GM19328 (cell line): ENCODE data around the gene ZNF646.

Source experiments
- ATAC-seq: cut with Tn5 transposase; IDR thresholded peaks from one replicate; pipeline ENCODE4 v1.9.1; 2021; ENCODE audit warnings: mild to moderate bottlenecking, moderate library complexity; ENCODE audit not compliant: unreplicated experiment

The ZNF646 gene

DNA sequence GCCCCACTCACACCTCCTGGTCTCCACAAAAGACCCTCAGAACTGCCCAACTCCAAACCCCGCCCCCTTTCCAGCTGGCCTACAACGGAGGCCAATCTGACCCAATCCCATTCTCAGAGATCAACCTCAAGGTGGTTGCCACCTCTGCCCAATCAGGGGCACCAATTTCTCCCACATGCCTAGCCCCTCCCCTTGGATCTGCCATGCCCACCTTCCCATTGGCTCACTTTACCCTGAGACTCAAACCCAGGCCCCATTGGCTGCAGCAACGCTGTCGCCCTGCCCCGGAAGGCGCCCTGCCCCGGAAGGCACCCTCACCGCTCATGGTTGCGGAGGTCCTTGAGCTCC, 10.8 kb upstream of the ZNF646 start:
- no peak for ATAC-seq

DNA sequence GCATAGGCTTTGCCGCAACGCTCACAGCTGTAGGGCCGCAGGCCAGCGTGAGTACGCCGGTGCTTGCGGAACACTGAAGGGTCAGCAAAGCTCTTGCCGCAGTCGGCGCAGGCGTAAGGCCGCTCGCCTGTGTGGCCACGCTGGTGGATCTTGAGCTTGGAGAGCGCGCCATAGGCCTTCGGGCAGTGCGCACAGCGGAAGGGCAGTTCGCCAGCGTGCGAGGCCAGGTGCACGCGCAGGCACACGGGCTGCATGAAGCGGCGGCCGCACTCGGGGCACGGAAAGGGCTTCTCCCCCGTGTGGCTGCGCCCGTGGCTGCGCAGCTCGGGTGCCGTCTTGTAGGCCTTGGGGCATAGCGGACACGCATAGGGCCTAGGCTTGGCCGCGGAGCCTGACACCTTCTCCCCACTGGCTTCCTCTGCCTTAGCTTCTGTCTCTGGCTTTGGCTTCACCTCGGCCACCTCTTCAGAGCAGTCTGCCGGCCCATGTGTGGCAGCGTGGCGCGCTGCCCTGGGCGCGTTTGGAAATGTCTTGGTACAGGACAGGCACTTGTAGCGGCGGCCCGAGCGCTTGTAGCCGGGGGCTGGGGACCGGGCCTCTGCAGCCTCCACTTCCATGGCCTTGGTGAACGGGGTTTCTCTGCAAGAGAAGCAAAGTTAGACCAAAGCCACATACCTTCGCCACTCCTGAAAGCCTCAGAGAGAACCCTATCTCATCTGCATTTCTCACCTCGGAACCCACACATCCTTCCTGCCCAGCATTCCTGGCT, 10.2 kb upstream of the ZNF646 start:
- no peak for ATAC-seq

DNA sequence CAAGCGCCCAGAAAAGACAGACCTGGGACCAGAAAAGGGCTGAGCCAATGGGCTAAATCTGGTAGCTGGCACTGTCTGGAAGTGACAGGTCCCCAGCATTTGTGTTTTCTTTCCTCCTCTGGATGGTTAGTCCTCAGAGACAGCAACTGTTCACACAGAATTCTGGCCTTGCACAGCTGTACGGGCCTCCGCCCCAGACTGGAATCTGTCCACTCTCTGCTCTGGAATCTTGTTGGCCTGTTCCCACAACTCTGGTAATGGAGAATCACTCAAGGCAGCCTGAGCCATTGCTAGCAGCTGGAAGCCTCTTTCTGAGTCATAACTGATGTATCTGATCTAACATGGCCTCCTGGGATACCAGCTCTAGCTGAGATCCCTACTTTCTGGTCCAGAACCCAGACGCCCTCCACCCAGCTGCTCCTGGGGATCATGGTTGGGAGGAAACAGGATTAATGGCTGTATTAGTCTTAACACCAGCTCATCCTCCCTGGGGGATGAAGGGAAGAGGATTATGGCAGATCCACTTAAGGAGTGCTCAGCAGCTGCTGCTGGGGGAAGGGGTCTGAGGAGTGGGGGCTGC, 9.2 kb upstream of the ZNF646 start:
- ATAC-seq: no peak

DNA sequence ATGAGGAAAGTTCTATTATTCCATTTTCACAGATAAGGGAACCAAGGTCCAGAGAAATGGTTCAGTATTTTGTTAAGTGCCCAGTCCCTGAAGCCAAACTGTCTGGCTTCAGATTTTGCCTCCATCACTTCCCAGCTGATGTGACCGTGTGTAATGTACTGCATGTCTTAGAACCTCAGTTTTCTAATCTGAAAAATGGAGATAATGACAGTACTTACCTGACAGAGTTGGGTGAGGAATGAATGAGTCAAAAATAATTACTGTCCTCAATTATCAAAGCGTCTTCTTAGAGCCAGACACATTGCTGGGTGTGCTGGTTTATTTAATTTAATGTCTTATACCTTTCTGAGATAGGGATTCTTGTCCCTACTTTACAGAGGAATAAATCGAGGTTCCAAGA, 6.9 kb upstream of the ZNF646 start:
- no peak for ATAC-seq

DNA sequence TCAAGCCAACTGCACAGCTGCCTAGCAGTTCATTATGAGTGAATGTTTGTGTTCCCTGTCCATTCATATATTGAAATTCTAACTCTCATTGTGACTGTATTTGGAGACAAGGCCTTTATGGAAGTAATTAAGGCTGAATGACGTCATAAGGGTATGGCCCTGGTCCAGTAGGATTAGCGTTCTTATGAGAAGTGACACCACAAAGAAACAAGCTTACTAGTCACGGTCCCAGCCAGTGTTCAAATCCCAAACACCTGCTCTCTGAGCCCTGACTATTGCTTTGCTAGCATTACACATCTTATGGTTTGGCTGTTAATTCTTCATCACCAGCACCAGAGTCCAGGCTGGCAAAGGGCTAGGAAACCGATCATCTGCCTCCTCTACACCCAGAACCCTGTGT, 2.4 kb upstream of the ZNF646 start:
- ATAC-seq: no peak

DNA sequence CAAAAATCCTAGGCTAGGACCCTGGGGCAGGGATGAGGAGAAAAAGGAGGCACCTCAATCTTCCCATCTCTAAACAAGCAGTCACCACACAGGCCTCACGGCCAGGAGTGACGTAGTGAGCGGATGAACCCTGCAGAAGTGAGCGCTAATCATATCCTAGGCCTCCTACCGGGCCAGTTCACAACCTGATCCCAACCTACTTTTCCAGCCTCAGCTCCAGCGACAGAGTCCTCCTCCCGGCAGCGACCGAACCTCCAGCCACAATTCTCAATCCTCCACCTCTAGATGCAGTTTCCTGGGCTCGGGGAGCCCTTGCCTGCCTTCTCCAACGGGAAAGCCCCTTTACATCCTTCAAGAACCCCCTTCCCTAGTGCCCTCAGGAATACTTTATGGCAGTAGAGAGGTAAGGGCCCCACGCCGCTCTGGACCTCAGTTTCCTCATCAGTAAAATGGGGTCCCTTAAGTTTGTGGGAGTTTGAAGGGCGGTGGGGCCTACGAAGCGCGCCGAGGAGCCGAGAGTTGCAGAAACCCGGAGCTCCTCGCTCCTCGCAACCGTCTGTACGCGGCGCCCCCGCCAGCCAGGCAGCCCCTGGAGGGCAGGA, 1.6 kb upstream of the ZNF646 start:
- no peak for ATAC-seq

DNA sequence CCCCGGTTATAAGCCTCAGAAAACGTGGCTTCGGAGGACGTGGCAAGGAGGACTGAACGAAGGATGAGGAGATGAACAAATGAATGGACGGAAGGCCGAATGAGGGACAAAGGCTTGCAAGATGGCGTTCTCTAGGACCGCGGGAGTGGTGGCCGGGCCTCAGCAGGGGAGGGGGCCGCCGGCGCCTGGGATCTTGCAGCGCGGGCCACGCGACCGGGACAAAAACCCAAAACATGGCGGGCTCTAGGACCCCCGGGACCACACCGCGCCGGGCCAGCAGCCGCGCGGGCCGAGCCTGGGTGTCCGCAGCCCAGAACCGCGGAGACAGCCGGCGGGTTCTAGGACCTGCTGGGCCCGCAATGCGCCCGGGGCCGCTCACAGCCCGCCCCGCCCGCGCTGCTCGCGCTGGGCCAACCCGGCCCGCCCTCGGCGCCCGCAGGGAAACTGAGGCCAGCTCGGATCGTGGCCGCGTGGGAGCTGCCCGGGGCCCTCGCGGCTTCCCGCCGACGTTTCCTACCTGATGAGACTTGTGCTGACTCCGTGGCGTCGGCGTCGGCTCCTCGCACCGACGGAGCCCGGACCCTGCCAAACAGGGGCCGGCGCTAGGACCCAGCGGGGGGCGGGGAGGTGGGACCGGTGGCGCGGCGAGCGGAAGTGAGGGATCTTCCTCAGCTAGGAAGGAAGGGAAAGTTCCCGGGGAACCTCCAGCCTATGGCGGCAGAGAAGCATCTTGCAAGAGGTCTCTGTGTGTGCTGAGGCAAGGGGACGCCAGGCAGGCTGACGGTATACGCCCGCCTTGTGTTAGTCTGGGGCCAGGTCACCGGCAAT, 866 bp upstream of the ZNF646 start:
- peak; percentile 53 for ATAC-seq

DNA sequence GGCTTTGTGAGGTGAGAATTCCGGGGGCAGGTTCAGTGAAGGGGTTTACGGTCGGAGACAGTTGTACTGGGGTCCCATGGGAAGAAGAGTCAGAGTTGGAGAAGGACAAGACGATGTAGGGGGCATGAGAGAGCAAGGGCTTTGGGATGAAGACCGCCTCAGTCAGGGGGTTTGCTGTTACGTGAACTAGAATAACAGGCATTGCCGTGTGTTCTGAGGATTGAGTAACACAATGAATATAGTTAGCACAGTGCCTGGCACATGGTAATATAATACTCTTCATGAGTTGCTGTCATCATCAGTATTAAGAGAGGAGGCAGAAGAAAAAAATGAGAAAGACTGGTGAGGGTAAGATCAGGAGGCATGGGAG, 577 bp downstream of the ZNF646 start:
- ATAC-seq: no peak

DNA sequence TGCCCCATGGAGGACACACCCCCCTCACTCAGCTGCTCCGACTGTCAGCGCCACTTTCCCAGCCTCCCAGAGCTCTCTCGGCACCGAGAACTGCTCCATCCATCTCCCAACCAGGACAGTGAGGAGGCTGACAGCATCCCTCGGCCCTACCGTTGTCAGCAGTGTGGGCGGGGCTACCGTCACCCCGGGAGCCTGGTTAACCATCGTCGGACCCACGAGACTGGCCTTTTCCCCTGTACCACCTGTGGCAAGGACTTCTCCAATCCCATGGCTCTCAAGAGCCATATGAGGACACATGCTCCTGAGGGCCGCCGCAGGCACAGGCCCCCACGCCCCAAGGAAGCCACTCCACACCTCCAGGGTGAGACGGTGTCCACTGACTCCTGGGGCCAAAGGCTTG, 2.1 kb downstream of the ZNF646 start:
- no peak for ATAC-seq

DNA sequence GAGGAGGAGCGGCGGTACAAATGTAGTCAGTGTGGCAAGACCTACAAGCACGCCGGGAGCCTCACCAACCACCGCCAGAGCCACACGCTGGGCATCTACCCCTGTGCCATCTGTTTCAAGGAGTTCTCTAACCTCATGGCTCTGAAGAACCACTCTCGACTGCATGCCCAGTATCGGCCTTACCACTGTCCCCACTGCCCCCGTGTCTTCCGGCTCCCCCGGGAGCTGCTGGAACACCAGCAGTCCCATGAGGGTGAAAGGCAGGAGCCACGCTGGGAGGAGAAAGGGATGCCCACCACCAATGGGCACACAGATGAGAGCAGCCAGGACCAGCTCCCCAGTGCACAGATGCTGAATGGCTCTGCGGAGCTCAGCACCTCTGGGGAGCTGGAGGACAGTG, 2.8 kb downstream of the ZNF646 start:
- ATAC-seq: no peak

DNA sequence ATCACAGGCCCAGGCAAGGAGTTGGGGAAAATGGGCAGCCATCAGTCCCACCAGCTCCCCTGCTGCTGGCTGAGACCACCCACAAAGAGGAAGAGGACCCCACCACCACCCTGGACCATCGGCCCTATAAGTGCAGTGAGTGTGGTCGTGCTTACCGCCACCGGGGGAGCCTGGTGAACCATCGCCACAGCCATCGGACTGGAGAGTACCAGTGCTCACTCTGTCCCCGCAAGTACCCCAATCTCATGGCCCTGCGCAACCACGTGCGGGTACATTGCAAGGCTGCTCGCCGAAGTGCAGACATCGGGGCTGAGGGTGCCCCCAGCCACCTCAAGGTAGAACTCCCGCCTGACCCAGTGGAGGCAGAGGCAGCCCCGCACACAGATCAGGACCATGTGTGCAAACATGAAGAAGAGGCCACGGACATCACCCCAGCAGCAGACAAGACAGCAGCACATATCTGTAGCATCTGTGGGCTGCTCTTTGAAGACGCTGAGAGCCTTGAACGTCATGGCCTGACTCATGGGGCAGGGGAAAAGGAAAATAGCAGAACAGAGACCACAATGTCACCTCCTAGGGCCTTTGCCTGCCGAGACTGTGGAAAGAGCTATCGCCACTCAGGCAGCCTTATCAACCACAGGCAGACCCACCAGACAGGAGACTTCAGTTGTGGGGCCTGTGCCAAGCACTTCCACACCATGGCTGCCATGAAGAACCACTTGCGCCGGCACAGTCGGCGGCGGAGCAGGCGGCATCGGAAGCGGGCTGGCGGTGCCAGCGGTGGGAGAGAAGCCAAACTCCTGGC, 3.6 kb downstream of the ZNF646 start:
- no peak for ATAC-seq

DNA sequence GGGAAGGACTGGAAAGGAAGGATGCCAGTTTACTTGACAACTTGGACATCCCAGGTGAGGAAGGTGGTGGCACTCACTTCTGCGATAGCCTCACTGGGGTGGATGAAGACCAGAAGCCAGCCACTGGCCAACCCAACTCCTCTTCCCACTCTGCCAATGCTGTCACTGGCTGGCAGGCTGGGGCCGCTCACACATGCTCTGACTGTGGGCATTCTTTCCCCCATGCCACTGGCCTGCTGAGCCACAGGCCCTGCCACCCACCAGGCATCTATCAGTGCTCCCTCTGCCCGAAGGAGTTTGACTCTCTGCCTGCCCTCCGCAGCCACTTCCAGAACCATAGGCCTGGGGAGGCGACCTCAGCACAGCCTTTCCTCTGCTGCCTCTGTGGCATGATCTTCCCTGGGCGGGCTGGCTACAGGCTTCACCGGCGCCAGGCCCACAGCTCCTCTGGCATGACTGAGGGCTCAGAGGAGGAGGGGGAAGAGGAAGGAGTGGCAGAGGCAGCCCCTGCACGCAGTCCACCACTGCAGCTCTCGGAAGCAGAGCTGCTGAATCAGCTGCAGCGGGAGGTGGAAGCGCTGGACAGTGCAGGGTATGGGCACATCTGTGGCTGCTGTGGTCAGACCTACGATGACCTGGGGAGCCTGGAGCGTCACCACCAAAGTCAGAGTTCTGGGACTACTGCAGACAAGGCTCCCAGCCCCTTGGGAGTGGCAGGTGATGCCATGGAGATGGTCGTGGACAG, 4.5 kb downstream of the ZNF646 start:
- no peak for ATAC-seq

DNA sequence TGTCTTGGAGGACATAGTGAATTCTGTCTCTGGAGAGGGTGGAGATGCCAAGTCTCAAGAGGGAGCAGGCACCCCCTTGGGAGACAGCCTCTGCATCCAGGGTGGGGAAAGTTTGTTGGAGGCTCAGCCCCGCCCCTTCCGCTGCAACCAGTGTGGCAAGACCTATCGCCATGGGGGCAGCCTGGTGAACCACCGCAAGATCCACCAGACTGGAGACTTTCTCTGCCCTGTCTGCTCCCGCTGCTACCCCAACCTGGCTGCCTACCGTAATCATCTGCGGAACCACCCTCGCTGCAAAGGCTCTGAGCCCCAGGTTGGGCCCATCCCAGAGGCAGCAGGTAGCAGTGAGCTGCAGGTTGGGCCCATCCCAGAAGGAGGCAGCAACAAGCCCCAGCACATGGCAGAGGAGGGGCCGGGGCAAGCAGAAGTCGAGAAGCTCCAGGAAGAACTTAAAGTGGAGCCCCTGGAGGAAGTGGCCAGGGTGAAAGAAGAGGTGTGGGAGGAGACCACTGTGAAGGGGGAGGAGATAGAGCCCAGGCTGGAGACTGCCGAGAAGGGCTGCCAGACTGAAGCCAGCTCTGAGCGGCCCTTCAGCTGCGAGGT, 5.2 kb downstream of the ZNF646 start:
- ATAC-seq: no peak

DNA sequence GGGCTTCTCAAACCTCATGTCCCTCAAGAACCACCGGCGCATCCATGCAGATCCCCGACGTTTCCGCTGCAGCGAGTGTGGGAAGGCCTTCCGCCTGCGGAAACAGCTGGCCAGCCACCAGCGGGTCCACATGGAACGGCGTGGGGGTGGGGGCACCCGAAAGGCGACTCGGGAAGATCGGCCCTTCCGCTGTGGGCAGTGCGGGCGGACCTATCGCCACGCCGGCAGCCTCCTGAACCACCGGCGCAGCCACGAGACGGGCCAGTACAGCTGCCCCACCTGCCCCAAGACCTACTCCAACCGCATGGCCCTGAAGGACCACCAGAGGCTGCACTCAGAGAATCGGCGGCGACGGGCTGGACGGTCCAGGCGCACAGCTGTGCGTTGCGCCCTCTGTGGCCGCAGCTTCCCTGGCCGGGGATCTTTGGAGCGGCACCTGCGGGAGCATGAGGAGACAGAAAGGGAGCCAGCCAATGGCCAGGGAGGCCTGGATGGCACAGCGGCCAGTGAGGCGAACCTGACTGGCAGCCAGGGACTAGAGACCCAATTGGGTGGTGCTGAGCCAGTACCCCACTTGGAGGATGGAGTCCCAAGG, 5.9 kb downstream of the ZNF646 start:
- ATAC-seq: no peak

DNA sequence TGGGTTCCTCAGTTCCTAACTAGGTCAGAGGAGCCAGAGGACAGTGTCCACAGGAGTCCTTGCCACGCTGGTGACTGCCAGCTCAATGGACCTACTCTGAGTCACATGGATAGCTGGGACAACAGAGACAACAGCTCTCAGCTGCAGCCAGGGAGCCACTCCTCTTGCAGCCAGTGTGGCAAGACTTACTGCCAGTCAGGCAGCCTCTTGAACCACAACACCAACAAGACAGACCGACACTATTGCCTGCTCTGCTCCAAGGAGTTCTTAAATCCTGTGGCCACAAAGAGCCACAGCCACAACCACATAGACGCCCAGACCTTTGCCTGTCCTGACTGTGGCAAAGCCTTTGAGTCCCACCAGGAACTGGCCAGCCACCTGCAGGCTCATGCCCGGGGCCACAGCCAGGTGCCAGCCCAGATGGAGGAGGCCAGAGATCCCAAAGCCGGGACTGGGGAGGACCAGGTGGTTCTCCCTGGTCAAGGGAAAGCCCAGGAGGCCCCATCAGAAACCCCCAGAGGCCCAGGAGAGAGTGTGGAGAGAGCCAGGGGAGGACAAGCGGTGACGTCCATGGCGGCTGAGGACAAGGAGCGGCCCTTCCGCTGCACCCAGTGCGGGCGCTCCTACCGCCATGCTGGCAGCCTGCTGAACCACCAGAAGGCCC, 6.7 kb downstream of the ZNF646 start:
- no peak for ATAC-seq

DNA sequence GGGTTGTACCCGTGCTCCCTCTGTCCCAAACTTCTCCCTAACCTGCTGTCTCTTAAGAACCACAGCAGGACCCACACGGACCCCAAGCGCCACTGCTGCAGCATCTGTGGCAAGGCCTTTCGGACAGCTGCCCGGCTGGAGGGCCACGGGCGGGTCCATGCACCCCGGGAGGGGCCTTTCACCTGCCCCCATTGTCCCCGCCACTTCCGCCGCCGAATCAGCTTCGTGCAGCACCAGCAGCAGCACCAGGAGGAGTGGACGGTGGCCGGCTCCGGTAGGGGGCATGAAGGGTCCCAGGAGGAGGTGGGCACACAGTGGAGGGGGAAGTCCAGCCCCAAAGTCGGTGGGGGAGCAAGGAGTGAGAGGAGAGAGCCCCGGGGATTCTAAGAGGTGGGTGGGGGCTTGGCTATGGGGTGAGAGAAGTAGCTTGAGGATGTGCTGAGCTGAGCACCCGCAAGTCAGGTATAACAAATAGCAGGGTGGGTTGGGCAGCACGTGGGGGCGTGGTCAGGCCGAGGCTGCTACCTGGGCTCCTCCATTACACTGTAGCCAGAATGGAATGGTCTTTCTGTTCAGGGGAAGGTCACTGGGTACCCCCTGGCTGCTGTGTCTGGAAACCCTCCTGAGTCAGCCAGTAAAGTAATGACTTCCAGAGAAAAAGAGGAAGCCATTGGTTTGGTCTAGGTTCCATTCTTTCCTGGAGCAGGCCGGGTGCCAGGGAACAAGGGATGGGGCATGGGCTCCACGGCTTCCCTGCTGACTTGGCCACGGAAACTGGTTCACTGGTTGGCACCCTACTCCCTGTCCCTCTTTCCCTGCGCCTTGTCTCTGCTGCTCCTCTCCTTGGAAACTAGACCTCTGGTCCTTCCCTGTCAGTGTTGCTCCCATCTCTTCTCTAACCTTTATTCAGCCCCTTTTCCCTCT, 7.5 kb downstream of the ZNF646 start:
- ATAC-seq: no peak

DNA sequence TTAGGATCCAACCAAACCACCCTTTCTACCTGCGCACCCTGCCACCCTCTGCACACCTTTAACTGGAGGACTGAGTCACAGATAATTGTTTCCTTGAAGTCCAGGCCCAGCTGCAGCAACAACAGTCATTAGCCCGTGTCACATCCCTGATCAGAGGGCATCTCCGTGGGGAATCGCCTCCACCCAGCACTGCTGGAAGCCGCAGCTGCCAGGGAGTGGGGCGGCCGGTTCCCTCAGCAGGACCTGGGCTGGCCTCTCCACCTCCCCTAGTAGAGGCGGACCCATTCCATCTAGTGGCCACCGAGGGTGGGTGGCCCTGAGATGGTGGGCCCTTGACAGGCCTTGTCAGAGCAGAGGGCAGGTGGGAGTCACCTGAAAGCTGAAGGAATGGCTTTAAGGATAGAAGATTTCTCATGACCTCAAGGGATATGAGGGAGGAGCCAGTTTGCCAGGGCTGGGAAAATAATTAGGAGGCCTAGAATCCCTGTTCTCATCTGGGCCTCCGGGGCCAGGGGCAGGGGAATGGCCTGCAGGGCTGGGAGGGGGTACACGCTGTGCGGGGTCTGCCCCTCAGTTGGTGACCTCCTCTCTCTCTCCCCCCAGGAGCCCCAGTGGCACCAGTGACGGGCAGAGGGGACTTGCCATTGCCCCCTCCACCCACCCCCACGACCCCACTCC, 8.3 kb downstream of the ZNF646 start:
- no peak for ATAC-seq
